ENCODE data around the gene MAFF.
A peak's percentile ranks its signal among the peaks of the same experiment; 100 is the strongest.

The MAFF gene

DNA sequence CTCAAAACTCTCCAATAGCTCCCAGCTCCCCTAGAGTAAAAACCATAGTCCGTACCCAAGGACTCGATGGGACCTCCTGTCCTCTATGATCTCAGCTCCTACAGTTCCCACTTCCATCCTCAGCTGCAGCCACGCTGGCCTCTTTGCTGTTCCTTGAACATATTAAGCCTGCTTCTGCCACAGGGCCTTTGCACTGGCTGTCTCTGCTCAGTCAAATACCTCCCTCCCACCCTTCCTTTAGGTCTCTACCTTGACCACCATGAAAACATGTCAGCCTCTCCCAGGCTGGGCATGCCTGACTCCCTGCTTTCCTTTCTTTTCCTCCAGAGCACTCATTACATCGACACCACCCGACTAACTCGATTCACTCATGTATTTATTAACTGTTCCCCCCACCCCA is 46.5 kb downstream of the MAFF start:
- no peak for DNase-seq (ENCODE audit: low spot score)

DNA sequence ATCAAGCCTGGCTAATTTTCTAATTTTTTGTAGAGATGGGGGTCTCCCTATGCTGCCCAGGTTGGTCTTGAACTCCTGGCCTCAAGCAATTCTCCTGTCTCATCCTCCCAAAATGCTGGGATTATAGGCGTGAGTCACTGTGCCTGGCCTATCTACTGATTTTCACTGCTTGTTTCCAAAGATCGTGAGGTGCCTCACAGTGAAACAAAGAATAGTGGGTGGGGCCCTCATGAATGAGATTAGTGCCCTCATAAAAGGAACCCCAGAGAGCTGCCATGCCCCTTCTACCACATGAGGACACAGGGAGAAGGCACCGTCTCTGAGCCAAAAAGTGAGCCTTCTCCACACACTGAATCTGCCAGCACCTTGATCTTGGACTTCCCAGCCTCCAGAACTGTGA is 47.5 kb downstream of the MAFF start:
- DNase-seq (ENCODE audit: low spot score), result no peak

DNA sequence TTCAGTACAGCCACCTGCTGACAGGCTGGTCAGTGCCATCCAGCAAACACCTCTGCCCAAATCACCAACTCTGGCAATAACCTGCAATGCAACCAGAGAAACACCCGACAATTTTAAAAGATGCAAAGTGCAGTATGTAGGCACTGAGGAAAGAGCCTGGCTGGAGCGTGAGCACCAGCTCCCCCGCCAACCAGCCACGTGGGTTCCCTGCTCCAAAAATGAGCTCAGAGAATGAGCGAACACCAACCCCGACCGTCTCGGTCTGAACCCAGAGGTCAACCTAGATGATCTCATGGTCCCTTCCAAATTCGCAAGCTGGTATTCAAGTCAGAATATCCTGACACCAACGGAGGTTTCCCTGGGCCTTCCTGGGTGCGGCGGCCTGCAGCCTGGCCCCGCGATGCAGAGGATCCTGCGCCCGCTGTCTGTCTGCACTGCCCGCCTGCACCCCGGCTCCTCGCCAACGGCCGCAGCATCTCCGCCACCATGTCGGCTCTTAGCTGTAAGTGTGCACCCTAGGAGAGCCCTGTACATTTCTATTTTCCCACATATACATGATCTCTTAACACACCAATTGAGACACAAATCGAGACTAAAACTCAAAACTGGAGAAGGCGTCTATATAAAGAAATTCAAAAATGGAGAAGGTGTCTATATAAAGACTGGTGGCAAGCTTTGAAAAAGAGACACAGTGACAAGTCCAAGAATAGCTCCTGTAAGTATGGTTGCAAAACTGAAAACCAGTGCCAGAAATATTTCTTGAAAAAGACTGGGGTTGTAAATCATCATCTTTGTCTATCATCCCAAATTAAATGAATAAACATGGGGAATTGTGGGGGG is 48.2 kb downstream of the MAFF start:
- DNase-seq (ENCODE audit: low spot score), result no peak

DNA sequence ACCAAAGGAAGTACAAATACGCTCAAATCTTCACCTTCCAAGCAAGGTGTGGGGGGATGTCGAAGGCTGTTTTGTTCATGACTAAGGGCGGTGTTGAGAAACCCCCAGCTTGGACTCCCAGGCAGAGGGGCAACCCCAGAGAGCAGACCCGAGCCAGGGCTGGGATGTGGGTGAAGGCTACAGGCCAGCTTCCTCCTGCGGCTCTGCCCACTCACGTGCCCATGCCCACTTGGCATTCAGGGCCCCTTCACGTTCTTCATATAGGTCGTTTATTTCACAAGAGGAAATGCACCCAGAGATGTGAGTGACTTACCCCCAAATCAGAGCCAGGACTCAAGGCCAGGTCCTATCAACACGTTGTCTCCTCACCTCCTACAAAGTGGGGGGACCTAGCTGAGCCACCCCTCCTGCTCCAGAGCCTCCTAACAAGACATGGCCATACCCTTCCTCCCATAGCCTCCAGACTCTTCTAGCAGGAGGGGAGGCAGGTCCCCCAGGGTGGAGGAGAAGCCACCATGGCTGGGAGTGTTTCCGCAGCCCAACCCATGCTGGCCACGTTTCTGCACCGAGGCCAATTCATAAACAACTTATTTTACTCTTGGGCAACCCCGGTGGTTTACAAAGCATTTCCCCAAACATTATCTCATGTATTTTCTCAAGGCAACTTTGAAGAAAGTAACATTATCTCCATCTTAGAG is 49.0 kb downstream of the MAFF start:
- no peak for DNase-seq (ENCODE audit: low spot score)

DNA sequence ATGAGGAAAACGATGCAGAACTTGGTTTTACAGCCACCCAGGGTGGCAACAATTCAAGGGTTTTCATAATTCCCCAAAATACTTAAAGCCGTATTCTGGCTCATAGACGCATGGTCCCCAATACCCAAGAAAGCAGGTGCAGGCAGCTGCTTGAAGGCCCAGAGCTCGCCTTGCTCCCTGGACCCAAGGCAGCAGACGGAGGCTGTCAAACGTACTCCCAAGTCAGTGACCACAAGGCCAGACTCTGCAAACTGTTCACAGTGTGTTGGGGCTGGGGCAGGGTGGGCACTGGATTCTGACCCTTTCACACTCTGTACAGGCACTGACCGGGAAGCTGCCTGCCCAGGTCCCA is 49.5 kb downstream of the MAFF start:
- DNase-seq (ENCODE audit: low spot score), result no peak

DNA sequence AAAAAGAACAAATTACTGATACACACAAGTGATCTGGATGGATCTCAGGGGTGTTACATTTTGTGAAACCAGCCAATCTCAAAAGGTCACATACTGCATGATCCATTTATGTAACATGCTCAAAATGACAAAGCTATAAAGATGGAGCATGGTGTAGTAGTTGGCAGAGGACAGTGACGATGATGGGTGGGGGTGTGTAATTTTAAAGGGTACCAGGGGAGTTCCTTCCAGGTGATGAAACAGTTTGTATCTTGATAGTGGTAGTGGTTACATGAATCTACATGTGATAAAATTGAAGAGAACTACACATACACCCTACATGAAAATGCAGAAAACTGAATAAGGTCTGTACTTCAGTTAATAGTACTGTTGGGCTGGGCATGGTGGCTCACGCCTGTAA is 53.9 kb downstream of the MAFF start:
- DNase-seq (ENCODE audit: low spot score), result no peak

DNA sequence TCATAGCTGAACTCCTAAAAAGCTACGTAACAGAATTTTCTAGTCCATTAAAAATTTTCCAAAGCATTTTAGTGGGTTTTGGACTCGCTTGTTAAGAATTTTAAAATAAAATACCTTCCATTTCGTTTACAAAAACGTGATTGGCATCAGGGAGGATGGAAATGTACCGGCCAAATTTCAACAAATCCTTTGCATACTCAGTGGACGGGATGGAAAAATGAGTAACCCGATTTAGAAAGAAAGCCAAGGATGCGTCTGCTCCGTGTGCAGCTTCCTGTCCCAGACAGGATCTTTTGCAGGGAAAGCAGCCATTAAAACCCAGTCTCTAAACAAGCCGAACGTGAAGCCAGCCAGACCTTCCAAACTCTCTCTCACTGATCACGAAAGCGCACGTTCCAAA is 55.4 kb downstream of the MAFF start:
- DNase-seq (ENCODE audit: low spot score), result peak; percentile 32

DNA sequence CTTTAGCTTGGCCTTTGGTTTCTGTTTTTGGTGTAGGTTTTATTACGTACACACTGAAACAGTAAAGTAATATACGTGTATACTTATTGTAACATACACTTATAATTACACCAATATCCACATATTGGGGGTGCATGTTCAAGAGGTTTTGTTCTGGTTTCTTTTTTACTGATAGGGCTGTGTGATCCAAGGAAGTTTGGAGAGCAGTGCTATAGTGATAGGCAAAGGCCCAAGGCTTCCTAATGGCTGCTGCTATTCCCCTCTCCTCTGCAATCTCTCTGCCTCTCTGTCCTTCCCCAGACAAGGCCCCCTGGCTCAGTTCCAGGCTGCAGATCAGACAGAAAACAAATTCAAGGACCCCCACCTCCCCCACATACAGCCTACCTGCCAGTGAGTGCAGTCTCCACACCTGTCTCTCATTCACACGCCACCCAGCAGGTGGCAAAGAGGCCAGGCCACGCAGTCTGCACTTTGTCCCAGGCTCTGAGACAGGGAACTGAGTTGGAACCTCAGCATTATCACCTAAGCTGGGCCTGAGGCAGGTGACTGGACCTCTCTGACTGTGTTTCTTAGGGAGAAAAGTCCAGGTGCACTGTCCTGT is 56.0 kb downstream of the MAFF start:
- DNase-seq (ENCODE audit: low spot score), result no peak

DNA sequence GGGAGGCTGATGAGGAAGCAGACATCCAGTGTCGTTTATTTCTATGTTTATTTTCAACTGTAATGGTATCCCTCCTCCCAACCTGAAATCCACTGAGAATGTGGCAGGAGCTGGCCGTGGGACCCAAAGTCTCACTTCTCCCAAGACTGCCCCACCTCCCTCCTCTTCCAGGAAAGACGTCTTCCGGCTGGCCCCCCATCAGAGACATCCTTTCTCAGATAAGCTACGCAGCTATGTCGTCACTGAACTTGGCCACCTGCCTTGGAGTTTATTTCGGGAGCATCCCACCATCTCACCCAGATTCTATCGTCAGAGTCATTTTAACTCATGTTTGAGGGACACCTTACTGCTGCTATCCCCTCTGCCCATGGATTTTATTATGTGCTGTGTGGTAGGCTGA is 57.1 kb downstream of the MAFF start:
- DNase-seq (ENCODE audit: low spot score), result no peak

DNA sequence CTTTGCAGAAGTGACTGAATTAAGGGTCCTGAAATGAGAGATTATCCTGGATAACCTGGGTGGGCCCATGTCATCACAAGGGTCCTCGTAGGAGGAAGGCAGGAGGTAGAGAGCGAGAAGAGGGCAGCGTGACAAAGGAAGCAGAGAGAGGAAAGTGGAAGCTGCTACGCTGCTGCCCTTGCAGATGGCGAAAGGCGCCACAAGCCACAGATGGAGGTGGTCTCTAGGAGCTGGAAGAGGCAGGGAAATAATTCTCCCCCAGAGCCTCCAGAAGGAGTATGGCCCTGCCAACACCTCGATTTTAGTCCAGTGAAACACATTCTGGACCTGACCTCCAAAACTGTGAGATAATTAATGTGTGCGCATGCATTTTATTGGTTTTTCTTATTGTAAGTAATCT is 57.6 kb downstream of the MAFF start:
- peak; percentile 23 for DNase-seq (ENCODE audit: low spot score)

DNA sequence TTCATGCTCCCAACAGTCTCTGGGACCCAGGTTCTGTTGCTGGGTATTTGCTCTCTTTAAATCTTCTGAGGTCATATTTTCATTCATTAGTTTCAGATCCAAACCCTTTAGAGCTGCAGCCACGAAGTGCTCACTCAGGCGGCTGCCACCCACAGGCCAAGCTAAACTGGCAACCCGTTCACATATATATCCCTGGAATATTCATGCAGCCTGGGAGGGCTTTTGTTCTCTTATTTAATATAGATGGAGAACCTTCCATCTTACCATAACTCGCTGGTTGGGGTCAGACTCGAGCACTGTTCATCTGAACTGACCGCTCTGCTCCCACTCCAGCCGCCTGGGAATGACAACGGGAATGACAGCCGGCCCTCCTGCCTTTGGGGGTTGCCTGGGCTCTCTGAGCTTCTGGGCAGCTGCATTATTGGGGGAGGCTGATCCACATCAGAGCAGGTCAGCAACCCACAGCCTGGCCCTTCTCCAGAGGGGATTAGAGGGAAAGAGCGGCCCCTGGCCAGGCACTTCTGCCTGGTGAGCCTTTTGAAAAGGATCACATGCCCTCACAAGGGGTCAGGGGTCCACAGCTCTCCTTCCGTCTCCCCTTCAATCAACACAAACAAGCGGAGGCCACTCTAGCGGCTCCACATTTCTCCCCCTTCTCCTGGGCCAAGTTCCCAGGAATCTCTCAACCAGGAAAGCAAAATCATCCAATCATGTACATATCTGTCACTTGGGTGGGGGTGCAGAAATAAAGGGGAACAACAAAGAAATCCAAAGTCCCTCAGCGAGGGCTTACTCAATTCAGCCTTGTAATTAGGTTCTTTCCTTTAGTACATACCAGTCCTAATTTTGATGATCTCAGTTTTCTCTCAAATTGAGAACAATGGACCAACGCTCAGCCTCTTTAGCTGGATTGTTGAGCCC is 59.2 kb downstream of the MAFF start:
- DNase-seq (ENCODE audit: low spot score), result peak; percentile 37

DNA sequence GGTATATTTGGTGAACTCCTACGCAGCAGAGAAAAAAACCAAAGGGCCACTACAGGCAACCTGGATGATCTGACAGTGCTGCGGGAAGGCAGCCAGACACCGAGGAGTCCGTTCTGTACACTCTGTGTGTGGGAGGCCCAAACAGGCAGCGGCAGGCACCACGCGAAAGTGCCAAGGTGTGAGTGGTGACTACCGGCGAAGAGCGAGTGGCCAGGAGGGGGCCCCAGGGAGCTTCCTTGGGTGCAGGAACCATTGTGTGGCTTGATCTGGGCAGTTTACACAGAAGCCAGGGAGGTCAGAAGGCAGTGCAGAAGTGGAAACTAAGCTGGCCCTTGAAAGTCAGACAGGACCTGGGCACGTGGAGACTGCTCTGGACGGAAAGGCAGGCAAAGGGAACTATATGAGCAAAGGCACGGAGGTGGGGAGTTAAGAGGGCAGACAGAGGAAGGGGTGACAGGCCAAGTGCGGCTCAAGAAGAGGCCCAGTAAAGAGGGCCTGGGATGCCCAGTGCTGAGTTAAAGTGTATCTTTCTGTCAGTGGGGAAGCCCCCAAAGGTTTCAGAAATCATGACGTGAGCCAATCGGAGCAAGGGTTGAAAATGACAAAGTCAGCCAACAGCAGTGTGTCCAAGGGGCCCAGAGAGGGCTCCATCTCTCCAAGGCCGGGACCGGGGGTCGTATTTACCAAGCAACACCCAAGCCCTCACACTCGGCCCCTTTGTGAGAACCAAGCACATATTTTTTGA is 60.4 kb downstream of the MAFF start:
- DNase-seq (ENCODE audit: low spot score), result peak; percentile 79

DNA sequence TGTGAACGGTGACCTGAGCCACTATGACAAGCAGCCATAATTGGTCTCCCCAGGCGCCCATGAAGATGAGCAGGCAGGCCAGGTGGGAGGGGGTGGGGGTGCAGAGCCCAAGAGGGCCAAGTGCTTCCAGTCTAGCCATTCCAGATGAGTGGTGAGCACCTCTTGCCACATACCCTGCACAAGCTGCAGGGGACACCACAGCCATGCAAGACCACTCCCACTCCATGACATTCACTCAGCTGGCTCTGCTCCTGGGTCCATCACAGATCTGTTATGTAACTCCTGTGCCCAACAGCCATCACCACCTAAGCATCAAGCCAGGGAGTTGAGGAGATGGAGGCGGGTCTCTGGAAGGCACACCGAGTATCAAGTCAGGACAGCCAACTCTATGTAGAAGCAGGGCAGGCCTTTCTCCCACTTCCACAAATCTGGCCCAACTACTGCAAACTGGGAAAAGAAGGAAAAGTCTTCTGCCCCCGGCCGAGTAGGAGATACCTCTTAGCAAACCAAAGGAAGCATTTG is 62.6 kb downstream of the MAFF start:
- DNase-seq (ENCODE audit: low spot score), result no peak

All from pons (tissue), 1 donor.